ENCODE measurements around the gene C14orf119.

The C14orf119 gene

DNA sequence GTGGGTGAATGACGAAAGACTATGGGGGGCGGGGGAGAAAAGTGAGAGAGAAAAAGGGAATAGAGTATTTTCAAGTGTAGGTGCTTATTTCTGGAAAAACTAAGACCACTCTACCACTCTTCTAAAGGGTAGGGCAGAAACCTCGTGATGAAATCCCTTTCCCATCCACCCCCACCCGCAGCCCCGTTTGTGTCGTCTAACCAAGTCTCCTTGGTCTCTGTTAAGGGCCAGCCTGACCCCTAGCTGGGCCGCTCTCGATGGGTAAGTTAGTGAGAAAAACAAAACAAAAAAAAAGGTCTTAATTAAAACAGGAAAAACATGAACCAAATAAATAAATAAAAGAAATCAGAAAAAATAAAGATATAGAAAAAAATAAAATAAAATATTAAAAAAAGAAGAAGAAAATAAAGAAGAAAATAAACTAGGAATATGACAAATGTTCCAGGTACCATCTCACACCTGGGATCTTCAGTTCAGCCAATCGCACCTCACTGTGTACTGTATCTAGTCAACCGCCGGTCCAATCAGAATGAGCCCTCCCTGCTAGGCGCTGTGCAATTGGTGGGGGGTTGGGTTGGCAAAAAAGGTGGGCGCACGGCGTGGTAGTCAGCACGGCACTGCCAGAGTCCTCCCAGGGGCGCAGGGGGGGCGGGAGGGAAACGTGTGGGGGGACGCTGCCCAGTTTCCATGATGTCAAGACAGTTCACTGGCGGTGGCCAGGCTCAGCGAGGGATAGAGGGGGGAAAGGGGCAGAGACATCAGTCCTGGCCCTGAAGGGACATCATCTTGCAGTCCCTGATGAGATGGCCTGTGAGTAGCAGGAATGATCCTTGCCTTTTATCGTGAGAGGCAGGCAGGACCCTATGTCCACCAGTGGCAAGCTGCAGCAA is 28.2 kb upstream of the C14orf119 start:
- Histone ChIP-seq H3K9ac (ENCODE audit: low read depth, low read length) (no peak overlapping the region), H3K4me3 (ENCODE audit: low read length) (no peak overlapping the region), H3K4me1 (ENCODE audit: insufficient read depth, low read length) (peaks cover 23% of the 10 kb centered on the region), H3K36me3 (ENCODE audit: insufficient read depth, low read depth, low read length) (peaks cover 77% of the 10 kb centered on the region), H3K27me3 (ENCODE audit: insufficient read depth, low read length) (no peaks in the 10 kb centered on the region), H3K27ac (ENCODE audit: low read length) (no peak overlapping the region), H3K9me3 (ENCODE audit: insufficient read depth, low read depth, low read length) (no peaks in the 10 kb centered on the region)

DNA sequence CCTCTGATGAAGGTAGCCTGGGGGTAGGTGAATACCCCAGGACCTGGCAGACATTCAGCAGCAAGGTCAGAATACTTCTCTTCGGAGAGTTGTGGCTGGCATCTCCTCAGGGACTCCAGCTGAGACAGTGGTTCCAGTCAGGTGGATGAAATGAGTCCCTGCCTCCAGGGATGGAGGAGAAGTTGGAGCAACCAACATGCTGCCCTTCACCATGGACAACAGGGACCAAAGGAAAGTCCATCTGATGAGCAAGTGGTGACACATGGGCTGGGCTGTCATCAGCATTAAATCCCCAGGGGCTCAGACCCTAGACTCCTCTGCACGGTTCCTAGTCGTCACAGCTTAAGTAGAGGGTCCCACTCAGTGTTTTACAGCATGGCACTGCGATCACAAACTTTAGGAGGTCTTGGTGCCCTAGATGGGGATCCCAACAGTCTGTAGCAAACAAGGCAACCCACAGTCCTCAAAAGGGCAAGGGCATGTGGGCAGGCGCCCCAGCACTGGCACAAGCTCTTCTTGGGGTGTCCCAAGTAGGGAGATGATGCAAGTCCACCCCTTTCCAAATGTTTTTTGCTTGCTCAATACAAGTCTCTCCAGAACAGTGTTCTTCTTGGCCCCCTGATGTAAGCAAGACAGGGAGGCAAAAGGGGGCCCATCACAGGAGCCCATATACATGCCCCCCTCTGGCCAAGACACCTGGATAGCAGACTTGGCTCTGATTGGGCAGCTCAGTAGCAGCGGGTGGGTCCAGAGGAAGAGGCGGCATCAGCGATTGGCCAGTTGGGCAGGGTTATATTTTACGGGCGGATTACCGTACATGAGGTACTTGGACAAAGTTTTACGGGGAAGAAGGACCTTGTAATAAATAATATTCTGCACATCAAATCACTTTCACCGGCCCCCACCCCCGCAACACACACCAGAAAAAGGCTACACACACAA is 27.2 kb upstream of the C14orf119 start:
- Histone ChIP-seq H3K27me3 (ENCODE audit: insufficient read depth, low read length) (no peaks in the 10 kb centered on the region), H3K9ac (ENCODE audit: low read depth, low read length) (peak overlapping the region; percentile 47; the same call in 1 of the 2 replicates), H3K4me3 (ENCODE audit: low read length) (peak overlapping the region; percentile 45), H3K36me3 (ENCODE audit: insufficient read depth, low read depth, low read length) (peaks cover 77% of the 10 kb centered on the region), H3K9me3 (ENCODE audit: insufficient read depth, low read depth, low read length) (no peaks in the 10 kb centered on the region), H3K27ac (ENCODE audit: low read length) (no peak overlapping the region), H3K4me1 (ENCODE audit: insufficient read depth, low read length) (peaks cover 33% of the 10 kb centered on the region)

DNA sequence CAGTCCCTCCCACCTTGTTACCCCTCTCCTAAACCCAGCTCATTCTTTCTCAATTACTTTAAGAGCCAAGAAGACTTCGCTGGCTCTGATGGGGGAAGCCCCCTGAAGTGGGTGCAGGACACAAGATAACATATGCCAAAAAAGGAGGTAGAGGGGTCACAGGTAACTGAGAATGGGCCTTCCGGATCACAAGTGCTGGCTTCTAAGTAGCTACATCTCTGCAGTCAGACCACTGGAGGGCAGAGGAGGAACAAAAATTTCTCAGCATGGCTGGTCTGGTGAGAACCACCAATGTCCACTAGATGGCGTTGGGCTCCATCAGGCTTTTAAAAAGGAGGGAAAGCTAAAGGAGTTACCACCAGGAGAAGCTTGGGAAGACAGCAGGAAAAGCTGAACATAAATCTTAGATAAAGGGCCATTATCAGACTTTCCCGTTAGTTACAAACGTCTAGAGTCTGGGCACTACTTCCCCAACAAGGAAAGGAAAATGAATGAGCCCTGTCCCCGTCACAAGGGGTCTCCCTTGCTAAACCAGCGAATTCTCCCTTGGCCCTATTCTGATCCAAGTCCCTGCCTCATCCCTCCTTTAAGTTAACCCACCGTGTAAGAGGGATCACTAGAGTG is 26.4 kb upstream of the C14orf119 start:
- Histone ChIP-seq H3K9ac (ENCODE audit: low read depth, low read length) (peak overlapping the region; percentile 47; the same call in 1 of the 2 replicates), H3K27me3 (ENCODE audit: insufficient read depth, low read length) (no peaks in the 10 kb centered on the region), H3K4me3 (ENCODE audit: low read length) (peak overlapping the region; percentile 49), H3K9me3 (ENCODE audit: insufficient read depth, low read depth, low read length) (no peaks in the 10 kb centered on the region), H3K4me1 (ENCODE audit: insufficient read depth, low read length) (peaks cover 33% of the 10 kb centered on the region), H3K27ac (ENCODE audit: low read length) (peak overlapping the region; percentile 48), H3K36me3 (ENCODE audit: insufficient read depth, low read depth, low read length) (peaks cover 72% of the 10 kb centered on the region)

DNA sequence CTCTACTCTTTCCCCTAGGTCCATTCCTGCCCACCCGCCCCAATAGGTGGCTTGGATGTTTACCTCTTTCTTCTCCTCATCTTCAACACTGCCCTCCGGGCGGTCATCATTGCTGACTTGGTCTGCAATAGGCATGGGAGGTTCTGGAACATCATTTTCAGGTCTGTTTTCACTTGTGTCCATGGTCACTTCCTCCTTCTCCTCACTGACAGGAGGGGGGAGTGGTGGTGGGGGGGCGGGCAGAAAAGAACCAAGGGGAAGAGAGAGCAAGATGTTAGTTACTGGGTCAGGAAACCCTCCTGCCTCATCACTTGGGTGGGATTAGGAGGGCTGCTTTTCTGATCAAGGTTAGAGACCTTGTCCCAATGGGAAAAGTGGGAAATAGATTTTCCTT is 25.9 kb upstream of the C14orf119 start:
- H3K9me3 ChIP-seq (ENCODE audit: insufficient read depth, low read depth, low read length): no peaks in the 10 kb centered on the region
- H3K4me1 ChIP-seq (ENCODE audit: insufficient read depth, low read length): peaks cover 33% of the 10 kb centered on the region
- H3K36me3 ChIP-seq (ENCODE audit: insufficient read depth, low read depth, low read length): peaks cover 72% of the 10 kb centered on the region
- peak overlapping the region; percentile 49 for H3K4me3 ChIP-seq (ENCODE audit: low read length)
- H3K9ac ChIP-seq (ENCODE audit: low read depth, low read length): peak overlapping the region; percentile 43; the same call in 1 of the 2 replicates
- peak overlapping the region; percentile 48 for H3K27ac ChIP-seq (ENCODE audit: low read length)
- no peaks in the 10 kb centered on the region for H3K27me3 ChIP-seq (ENCODE audit: insufficient read depth, low read length)

DNA sequence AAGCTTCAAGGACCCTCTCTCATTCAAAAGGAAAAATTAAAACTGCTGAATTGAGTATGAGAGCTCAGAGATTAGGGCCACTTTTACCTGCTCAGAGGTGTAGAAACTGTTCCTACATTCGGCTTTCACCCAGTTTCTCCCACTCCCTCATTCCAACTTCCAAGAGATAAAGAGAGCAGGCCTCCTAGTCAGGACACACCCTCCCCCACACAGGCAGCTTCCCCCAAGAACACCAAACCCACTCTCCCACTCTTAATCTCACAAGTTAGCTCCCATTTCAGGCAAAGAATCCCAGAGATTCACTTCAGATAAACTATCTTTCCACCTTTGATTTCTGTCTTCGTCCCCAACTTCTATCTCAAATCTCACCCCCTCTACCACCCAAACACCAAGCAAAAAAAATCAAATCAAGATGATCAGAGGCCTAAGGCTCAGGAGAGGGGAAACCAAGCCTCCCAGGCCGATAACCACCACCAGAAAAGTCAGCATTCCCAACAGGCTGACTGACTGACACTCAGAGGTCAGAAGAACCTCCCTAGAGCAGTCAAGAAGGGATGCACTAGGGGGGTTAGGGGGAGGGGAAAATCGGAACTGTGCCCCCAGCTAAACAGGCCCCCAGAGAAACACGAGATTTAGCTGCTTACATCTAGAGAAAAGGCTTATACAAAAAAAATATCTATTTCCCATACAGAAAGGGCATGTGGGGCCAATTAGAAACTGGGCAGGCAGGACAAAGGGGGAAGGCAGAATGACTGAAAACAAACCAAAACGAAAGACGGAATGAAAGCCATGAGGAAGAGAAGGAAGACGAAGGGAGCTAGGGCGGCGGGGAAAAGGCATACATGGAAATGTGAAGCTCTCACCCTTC is 24.8 kb upstream of the C14orf119 start:
- Histone ChIP-seq H3K36me3 (ENCODE audit: insufficient read depth, low read depth, low read length) (peaks cover 72% of the 10 kb centered on the region), H3K9me3 (ENCODE audit: insufficient read depth, low read depth, low read length) (no peaks in the 10 kb centered on the region), H3K27ac (ENCODE audit: low read length) (peak overlapping the region; percentile 94)

DNA sequence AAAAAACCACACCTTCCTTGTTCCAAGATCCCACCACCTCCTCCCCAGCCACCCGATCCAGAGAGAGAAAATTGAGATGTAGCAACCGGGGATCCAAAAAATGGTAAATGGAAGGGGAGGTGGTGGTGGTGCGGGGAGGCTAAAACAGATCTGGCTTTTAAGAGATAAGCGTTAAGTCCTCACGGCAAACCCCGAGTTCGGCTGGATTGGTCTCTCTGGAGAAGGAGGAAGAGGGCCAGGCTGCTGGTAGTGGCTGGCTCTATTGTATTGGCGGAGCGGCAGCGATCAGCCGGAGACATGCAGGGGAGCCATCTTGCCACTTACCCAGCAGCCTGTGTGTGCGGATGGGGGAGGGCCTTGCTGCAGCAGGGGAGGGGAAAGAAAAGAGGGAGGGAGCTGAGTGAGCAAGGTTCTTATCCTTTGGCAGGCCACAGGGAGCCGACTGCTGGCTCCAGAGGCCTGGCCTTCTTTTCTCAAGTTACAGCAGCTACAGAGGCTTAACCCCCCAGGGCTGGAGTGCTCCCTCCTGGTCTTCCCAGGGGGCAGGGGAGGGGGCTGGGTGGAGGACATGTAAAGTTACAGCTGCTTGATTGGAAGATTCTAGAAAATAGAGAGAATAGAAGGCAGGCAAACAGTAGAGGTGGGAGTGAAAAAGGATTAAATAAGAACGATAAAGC is 23.9 kb upstream of the C14orf119 start:
- H3K9me3 ChIP-seq (ENCODE audit: insufficient read depth, low read depth, low read length): no peaks in the 10 kb centered on the region
- H3K9ac ChIP-seq (ENCODE audit: low read depth, low read length): peak overlapping the region; percentile 98
- H3K36me3 ChIP-seq (ENCODE audit: insufficient read depth, low read depth, low read length): peaks cover 72% of the 10 kb centered on the region
- H3K27ac ChIP-seq (ENCODE audit: low read length): peak overlapping the region; percentile 94
- H3K4me3 ChIP-seq (ENCODE audit: low read length): peak overlapping the region; percentile 88
- H3K27me3 ChIP-seq (ENCODE audit: insufficient read depth, low read length): no peaks in the 10 kb centered on the region
- peaks cover 33% of the 10 kb centered on the region for H3K4me1 ChIP-seq (ENCODE audit: insufficient read depth, low read length)

More for the DNA sequence above, 24.8 kb upstream of the C14orf119 start:
- no peaks in the 10 kb centered on the region for H3K27me3 ChIP-seq (ENCODE audit: insufficient read depth, low read length)
- H3K9ac ChIP-seq (ENCODE audit: low read depth, low read length): peak overlapping the region; percentile 98
- peaks cover 33% of the 10 kb centered on the region for H3K4me1 ChIP-seq (ENCODE audit: insufficient read depth, low read length)
- H3K4me3 ChIP-seq (ENCODE audit: low read length): peak overlapping the region; percentile 88

DNA sequence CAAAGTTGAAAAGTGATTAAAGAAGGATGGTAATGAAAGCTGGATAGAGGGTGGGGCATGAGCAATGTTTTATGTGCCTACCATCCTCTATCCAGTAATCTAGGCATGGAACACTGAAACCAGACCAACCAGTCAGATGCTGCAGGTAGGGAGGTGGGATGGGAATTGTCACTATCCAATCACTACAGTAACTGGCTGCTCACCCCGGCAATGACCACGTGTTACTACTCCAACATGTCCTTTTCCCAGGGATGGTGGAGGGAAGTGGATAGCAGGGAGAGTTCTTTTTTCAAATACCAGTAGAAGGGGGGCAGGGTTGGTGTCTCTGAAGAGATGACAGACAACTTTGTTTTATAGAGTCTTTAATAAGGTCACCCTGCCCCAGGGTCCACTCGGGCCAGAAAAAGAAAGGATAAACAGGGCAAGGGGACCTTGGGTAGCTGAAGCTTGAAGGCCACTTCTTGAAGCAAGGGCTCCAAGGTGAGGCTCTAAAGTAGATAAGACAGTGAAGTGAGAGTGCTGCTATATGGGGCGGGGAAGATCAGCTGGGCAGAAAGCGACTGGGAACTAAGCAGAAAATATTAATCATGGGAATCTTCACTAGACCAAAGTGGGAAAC is 23.3 kb upstream of the C14orf119 start:
- Histone ChIP-seq H3K27ac (ENCODE audit: low read length) (peak overlapping the region; percentile 37), H3K4me3 (ENCODE audit: low read length) (peak overlapping the region; percentile 88), H3K4me1 (ENCODE audit: insufficient read depth, low read length) (peaks cover 33% of the 10 kb centered on the region), H3K9ac (ENCODE audit: low read depth, low read length) (peak overlapping the region; percentile 98; the same call in 1 of the 2 replicates), H3K36me3 (ENCODE audit: insufficient read depth, low read depth, low read length) (peaks cover 72% of the 10 kb centered on the region), H3K9me3 (ENCODE audit: insufficient read depth, low read depth, low read length) (no peaks in the 10 kb centered on the region), H3K27me3 (ENCODE audit: insufficient read depth, low read length) (no peaks in the 10 kb centered on the region)

DNA sequence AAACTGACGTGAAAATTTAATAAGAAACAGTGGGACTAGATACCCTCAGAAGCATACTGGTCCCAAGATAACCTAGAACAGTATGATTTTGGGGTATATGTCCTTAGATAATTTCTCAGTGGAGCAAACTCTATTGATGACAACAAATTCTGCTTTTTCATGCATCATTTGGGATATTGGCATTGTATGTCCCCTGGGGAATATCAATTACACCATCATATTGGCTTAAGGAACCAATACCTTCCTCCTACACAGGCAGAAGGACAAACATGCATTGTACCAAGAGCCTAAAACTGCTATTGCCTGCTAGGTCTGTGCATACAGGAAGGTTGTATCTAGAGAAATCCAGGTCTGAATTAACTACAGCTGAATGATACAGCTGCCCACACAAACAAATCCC is 20.4 kb upstream of the C14orf119 start:
- Histone ChIP-seq H3K9ac (ENCODE audit: low read depth, low read length) (no peak overlapping the region), H3K27me3 (ENCODE audit: insufficient read depth, low read length) (no peaks in the 10 kb centered on the region), H3K27ac (ENCODE audit: low read length) (no peak overlapping the region), H3K36me3 (ENCODE audit: insufficient read depth, low read depth, low read length) (peaks cover 75% of the 10 kb centered on the region), H3K9me3 (ENCODE audit: insufficient read depth, low read depth, low read length) (no peaks in the 10 kb centered on the region), H3K4me3 (ENCODE audit: low read length) (no peak overlapping the region), H3K4me1 (ENCODE audit: insufficient read depth, low read length) (peaks cover 17% of the 10 kb centered on the region)

DNA sequence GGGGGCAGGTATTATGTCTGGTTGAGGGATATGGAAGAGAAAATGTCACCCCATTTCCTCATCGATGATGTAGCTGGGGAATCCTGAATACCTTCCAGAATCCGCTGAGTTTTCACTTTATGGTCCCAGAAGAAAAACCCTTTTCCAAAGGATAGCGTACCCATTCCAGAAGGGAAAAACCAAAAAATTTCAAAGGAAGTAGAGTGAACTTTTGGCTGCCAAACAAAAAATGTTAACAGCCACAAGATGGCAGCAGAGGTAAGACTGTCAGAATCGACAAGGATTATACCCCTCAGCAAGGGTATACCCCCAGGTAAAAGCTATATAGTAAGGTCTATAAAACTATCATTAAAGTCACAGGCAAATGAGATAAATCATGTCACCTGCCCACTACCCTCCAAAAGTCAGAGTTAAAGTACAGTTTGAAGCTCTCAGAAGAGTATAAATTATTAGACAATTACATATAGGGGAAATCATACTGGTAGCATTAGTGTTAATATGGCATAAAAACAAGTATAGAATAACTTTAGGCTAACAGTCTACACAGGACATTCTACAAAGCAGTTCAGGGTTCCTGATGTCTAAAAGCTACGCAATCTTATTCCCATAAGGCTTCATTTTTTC is 18.4 kb upstream of the C14orf119 start:
- H3K27me3 ChIP-seq (ENCODE audit: insufficient read depth, low read length): no peaks in the 10 kb centered on the region
- H3K36me3 ChIP-seq (ENCODE audit: insufficient read depth, low read depth, low read length): peaks cover 95% of the 10 kb centered on the region
- no peak overlapping the region for H3K27ac ChIP-seq (ENCODE audit: low read length)
- H3K4me1 ChIP-seq (ENCODE audit: insufficient read depth, low read length): peaks cover 12% of the 10 kb centered on the region
- H3K9ac ChIP-seq (ENCODE audit: low read depth, low read length): no peak overlapping the region
- H3K9me3 ChIP-seq (ENCODE audit: insufficient read depth, low read depth, low read length): no peaks in the 10 kb centered on the region
- H3K4me3 ChIP-seq (ENCODE audit: low read length): no peak overlapping the region

DNA sequence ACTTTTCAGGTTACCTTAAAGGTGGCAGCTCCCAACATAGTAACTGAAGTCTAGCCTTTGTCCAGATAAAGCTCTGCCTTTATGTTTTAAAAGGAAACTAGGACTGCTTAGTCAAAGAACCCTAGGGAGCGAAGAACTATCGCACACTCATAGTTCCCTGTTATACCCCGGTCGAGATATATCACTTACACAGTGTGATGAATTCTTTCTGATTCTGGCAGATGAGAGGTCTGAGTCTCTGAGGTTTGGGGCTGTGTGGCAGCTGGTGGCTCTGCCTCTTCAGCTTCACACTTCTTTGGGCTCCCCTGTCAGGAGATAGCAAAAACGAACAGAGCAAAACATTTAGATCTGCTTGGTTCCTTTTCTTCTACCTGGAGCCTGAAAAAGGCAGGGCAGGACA is 17.3 kb upstream of the C14orf119 start:
- Histone ChIP-seq H3K27me3 (ENCODE audit: insufficient read depth, low read length) (no peaks in the 10 kb centered on the region), H3K27ac (ENCODE audit: low read length) (no peak overlapping the region), H3K36me3 (ENCODE audit: insufficient read depth, low read depth, low read length) (peaks cover 96% of the 10 kb centered on the region)

More for the DNA sequence above, 17.3 kb upstream of the C14orf119 start:
- no peaks in the 10 kb centered on the region for H3K9me3 ChIP-seq (ENCODE audit: insufficient read depth, low read depth, low read length)
- H3K4me3 ChIP-seq (ENCODE audit: low read length): no peak overlapping the region
- H3K4me1 ChIP-seq (ENCODE audit: insufficient read depth, low read length): peaks cover 1% of the 10 kb centered on the region
- H3K9ac ChIP-seq (ENCODE audit: low read depth, low read length): no peak overlapping the region
